GM12878 (cell line): Measurements from ENCODE around the gene FFAR2. TPM values are rescaled to one million over a fixed set of nuclear protein-coding genes. Genes with fewer than 3 reads are reported as not detected.
A peak's percentile ranks its signal among the peaks of the same experiment; 100 is the strongest.

Experiments
- CHD4 ChIP-seq: fragments of 200-600 bp; sonication (generic); IDR thresholded peaks from 2 replicates; pipeline ENCODE4 v1.6.1; 2016; ENCODE audit warnings: mild to moderate bottlenecking
- FOS ChIP-seq: IDR thresholded peaks from 3 replicates; pipeline ENCODE4 v1.6.1; 2011; ENCODE audit warnings: borderline replicate concordance; ENCODE audit not compliant: insufficient read length; ENCODE audit errors: extremely low read depth
- IRF4 ChIP-seq: IDR thresholded peaks from 2 replicates; pipeline ENCODE4 v1.6.1; 2011; ENCODE audit warnings: low read depth, low read length
- POLR2A ChIP-seq: IDR thresholded peaks from 2 replicates; pipeline ENCODE4 v1.6.1; 2011; ENCODE audit warnings: low read depth, mild to moderate bottlenecking, low read length
- RCOR1 ChIP-seq: conservative IDR thresholded peaks from 2 replicates; pipeline ENCODE4 v1.6.1; 2012; ENCODE audit warnings: low read depth, low read length, improper control_type of control experiment
- RELA ChIP-seq: fragments of 450-650 bp; IDR thresholded peaks from 2 replicates; pipeline ENCODE4 v1.8.0; 2014; ENCODE audit warnings: borderline replicate concordance; ENCODE audit not compliant: partially characterized antibody
- TAF1 ChIP-seq: IDR thresholded peaks from 2 replicates; pipeline ENCODE4 v1.6.1; 2011; ENCODE audit warnings: mild to moderate bottlenecking, low read depth, low read length, borderline replicate concordance
- TCF12 ChIP-seq: IDR thresholded peaks from 2 replicates; pipeline ENCODE4 v1.6.1; 2011; ENCODE audit warnings: low read depth, mild to moderate bottlenecking, low read length
- YBX1 ChIP-seq: fragments of 450-650 bp; IDR thresholded peaks from 2 replicates; pipeline ENCODE4 v1.6.1; 2016; ENCODE audit warnings: antibody characterized with exemption
- polyA plus RNA-seq, 11 experiments: library from polyadenylated mRNA; depleted of rRNA in 4 of 11; unstranded in 6 of 11; stranded (reverse) in 5 of 11; fragments of >200 nt; fragmentation: Nextera tagmentation in 4 of 11; fragmentation: Illumina TruSeq in 1 of 11; extraction: Ambion mirVana in 4 of 11; extraction: Trizol in 1 of 11; gene quantifications; 1 replicate in 1 of 11; 2 replicates in 10 of 11; pipeline versions ENCODE4 v1.2.1 to v1.2.3, GENCODE V29; 2011 to 2016; ENCODE audit warnings: inconsistent platforms in 2 of 11, missing spikeins in 2 of 11, low read depth in 1 of 11
- total RNA-seq, 4 experiments: library from RNA; depleted of rRNA in 3 of 4; stranded (reverse); fragments of >200 nt in 3 of 4; fragmentation: Illumina TruSeq in 1 of 4; extraction: Trizol in 1 of 4; gene quantifications; 2 replicates each; pipeline versions ENCODE4 v1.2.1 to v1.2.3, GENCODE V29; 2013 to 2021
- TF ChIP-seq, protein P1 (sequence below): IDR thresholded peaks from 2 replicates; pipeline ENCODE4 v1.6.1; 2011; ENCODE audit warnings: borderline replicate concordance, low read depth, mild to moderate bottlenecking, moderate library complexity, mixed read lengths, low read length; ENCODE audit not compliant: insufficient read depth; ENCODE audit errors: extremely low read length
- TF ChIP-seq, protein P2 (sequence below): fragments of 450-650 bp; IDR thresholded peaks from 2 replicates; pipeline ENCODE4 v1.6.1; 2016; ENCODE audit warnings: mild to moderate bottlenecking
- TF ChIP-seq, protein P3 (sequence below): fragments of 450-650 bp; formaldehyde crosslinking; IDR thresholded peaks from 2 replicates; pipeline ENCODE4 v1.4.0; 2020; ENCODE audit warnings: mild to moderate bottlenecking, moderate library complexity
- TF ChIP-seq, protein P4 (sequence below): fragments of 450-650 bp; IDR thresholded peaks from 2 replicates; pipeline ENCODE4 v1.6.1; 2017; ENCODE audit warnings: borderline replicate concordance
- TF ChIP-seq, protein P5 (sequence below): fragments of 450-650 bp; IDR thresholded peaks from 2 replicates; pipeline ENCODE4 v1.6.1; 2018; ENCODE audit warnings: borderline replicate concordance, mild to moderate bottlenecking; ENCODE audit not compliant: partially characterized antibody
- TF ChIP-seq, protein P6 (sequence below): fragments of 450-650 bp; formaldehyde crosslinking; IDR thresholded peaks from 2 replicates; pipeline ENCODE4 v1.5.0; 2022; ENCODE audit warnings: mild to moderate bottlenecking, missing genetic modification characterization

Gene FFAR2
- total and polyA plus RNA-seq, 10 of the 15 experiments (the other 5 are each of a cell fraction or from before 2014, with no cell fraction given), result 0.05 to 4.0 (median 2.1) TPM

DNA sequence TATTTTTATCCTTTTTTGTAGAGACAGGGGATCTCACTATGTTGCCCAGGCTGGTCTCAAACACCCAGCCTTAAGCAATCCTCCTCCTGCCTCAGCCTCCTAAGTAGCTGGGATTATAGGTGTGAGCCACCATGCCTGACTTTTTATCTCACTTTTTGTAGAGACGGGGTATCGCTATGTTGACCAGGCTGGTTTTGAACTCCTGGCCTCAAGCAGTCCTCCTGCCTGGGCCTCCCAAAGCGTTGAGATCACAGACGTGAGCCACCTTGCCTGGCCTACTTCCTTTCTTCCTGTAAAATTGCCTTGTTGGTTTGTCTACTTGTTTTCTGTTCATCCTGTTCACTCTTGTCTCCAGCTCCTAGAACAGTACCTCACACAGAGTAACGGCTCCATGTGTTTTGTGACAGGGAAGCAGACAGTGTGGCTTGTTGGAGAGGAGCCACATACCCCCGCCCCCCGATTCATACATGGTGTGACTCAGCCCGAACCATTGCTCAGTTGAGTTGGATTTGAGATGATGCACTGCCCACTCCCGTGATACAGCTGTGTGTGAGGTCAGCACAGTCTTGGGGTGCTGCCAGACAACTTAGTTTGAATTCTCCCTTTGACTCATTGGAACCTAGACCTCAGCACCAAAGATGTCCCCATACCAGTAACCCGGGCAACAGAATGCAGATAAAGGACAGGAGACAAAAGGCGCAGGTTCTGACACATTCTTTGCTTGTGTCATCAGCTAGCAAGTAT, 43.0 kb upstream of the FFAR2 start (continued):
- TF ChIP-seq CHD4, result no peak
- no peak for TF ChIP-seq FOS
- TF ChIP-seq, protein P1, sequence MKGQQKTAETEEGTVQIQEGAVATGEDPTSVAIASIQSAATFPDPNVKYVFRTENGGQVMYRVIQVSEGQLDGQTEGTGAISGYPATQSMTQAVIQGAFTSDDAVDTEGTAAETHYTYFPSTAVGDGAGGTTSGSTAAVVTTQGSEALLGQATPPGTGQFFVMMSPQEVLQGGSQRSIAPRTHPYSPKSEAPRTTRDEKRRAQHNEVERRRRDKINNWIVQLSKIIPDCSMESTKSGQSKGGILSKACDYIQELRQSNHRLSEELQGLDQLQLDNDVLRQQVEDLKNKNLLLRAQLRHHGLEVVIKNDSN, result no peak
- TF ChIP-seq, protein P2, sequence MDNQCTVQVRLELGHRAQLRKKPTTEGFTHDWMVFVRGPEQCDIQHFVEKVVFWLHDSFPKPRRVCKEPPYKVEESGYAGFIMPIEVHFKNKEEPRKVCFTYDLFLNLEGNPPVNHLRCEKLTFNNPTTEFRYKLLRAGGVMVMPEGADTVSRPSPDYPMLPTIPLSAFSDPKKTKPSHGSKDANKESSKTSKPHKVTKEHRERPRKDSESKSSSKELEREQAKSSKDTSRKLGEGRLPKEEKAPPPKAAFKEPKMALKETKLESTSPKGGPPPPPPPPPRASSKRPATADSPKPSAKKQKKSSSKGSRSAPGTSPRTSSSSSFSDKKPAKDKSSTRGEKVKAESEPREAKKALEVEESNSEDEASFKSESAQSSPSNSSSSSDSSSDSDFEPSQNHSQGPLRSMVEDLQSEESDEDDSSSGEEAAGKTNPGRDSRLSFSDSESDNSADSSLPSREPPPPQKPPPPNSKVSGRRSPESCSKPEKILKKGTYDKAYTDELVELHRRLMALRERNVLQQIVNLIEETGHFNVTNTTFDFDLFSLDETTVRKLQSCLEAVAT, result no peak
- TF ChIP-seq, protein P3, sequence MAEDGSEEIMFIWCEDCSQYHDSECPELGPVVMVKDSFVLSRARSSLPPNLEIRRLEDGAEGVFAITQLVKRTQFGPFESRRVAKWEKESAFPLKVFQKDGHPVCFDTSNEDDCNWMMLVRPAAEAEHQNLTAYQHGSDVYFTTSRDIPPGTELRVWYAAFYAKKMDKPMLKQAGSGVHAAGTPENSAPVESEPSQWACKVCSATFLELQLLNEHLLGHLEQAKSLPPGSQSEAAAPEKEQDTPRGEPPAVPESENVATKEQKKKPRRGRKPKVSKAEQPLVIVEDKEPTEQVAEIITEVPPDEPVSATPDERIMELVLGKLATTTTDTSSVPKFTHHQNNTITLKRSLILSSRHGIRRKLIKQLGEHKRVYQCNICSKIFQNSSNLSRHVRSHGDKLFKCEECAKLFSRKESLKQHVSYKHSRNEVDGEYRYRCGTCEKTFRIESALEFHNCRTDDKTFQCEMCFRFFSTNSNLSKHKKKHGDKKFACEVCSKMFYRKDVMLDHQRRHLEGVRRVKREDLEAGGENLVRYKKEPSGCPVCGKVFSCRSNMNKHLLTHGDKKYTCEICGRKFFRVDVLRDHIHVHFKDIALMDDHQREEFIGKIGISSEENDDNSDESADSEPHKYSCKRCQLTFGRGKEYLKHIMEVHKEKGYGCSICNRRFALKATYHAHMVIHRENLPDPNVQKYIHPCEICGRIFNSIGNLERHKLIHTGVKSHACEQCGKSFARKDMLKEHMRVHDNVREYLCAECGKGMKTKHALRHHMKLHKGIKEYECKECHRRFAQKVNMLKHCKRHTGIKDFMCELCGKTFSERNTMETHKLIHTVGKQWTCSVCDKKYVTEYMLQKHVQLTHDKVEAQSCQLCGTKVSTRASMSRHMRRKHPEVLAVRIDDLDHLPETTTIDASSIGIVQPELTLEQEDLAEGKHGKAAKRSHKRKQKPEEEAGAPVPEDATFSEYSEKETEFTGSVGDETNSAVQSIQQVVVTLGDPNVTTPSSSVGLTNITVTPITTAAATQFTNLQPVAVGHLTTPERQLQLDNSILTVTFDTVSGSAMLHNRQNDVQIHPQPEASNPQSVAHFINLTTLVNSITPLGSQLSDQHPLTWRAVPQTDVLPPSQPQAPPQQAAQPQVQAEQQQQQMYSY (CRISPR knock-in tag), result no peak
- 0 out of 2 replicates have a peak, but pooled peaks have one; percentile 20 for TF ChIP-seq TAF1
- TF ChIP-seq YBX1, result no peak
- TF ChIP-seq TCF12, result peak; percentile 94
- TF ChIP-seq RELA, result peak; percentile 38
- TF ChIP-seq, protein P4, sequence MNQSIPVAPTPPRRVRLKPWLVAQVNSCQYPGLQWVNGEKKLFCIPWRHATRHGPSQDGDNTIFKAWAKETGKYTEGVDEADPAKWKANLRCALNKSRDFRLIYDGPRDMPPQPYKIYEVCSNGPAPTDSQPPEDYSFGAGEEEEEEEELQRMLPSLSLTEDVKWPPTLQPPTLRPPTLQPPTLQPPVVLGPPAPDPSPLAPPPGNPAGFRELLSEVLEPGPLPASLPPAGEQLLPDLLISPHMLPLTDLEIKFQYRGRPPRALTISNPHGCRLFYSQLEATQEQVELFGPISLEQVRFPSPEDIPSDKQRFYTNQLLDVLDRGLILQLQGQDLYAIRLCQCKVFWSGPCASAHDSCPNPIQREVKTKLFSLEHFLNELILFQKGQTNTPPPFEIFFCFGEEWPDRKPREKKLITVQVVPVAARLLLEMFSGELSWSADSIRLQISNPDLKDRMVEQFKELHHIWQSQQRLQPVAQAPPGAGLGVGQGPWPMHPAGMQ, result no peak
- TF ChIP-seq, protein P5, sequence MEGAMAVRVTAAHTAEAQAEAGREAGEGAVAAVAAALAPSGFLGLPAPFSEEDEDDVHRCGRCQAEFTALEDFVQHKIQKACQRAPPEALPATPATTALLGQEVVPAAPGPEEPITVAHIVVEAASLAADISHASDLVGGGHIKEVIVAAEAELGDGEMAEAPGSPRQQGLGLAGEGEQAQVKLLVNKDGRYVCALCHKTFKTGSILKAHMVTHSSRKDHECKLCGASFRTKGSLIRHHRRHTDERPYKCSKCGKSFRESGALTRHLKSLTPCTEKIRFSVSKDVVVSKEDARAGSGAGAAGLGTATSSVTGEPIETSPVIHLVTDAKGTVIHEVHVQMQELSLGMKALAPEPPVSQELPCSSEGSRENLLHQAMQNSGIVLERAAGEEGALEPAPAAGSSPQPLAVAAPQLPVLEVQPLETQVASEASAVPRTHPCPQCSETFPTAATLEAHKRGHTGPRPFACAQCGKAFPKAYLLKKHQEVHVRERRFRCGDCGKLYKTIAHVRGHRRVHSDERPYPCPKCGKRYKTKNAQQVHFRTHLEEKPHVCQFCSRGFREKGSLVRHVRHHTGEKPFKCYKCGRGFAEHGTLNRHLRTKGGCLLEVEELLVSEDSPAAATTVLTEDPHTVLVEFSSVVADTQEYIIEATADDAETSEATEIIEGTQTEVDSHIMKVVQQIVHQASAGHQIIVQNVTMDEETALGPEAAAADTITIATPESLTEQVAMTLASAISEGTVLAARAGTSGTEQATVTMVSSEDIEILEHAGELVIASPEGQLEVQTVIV, result no peak
- TF ChIP-seq, protein P6, sequence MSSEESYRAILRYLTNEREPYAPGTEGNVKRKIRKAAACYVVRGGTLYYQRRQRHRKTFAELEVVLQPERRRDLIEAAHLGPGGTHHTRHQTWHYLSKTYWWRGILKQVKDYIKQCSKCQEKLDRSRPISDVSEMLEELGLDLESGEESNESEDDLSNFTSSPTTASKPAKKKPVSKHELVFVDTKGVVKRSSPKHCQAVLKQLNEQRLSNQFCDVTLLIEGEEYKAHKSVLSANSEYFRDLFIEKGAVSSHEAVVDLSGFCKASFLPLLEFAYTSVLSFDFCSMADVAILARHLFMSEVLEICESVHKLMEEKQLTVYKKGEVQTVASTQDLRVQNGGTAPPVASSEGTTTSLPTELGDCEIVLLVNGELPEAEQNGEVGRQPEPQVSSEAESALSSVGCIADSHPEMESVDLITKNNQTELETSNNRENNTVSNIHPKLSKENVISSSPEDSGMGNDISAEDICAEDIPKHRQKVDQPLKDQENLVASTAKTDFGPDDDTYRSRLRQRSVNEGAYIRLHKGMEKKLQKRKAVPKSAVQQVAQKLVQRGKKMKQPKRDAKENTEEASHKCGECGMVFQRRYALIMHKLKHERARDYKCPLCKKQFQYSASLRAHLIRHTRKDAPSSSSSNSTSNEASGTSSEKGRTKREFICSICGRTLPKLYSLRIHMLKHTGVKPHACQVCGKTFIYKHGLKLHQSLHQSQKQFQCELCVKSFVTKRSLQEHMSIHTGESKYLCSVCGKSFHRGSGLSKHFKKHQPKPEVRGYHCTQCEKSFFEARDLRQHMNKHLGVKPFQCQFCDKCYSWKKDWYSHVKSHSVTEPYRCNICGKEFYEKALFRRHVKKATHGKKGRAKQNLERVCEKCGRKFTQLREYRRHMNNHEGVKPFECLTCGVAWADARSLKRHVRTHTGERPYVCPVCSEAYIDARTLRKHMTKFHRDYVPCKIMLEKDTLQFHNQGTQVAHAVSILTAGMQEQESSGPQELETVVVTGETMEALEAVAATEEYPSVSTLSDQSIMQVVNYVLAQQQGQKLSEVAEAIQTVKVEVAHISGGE (CRISPR knock-in tag), result no peak
- TF ChIP-seq POLR2A, result no peak
- no peak for TF ChIP-seq RCOR1
- TF ChIP-seq IRF4, result peak; percentile 97
